SH-SY5Y (cell line): ENCODE measurements around the gene WIF1.

Experiments
- GATA2 ChIP-seq: IDR thresholded peaks from 2 replicates; pipeline ENCODE4 v1.6.1; 2011; ENCODE audit warnings: mild to moderate bottlenecking, low read depth, low read length
- GATA3 ChIP-seq: IDR thresholded peaks from 2 replicates; pipeline ENCODE4 v1.6.1; 2011; ENCODE audit warnings: low read depth, mild to moderate bottlenecking, low read length, moderate library complexity

DNA sequence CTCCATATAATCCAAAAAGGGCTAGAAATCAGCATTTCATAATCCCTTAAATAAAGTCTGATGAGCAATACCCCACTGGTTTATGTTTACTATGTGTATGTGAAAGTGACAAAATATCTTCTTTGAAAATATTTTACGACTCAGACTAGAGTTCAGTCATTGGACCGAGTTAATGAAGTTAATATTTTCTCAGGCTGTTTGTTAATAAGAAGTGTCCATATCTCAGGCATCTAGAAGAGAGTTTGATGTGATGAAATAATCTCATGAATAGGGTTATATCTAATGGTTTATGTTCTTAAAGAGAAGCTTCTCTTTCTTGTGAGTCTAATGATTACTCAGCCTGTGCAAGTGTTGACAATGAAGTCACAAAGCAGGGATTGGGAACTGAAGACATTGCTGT is 51.8 kb downstream of the WIF1 start:
- no peak for TF ChIP-seq GATA2
- no peak for TF ChIP-seq GATA3
